C4-2B (cell line): ENCODE results near the gene CEP97.

Experiments used
- CTCF ChIP-seq: fragments of 450-650 bp; conservative IDR thresholded peaks from 2 replicates; pipeline ENCODE4 v1.5.1; 2017; ENCODE audit warnings: mild to moderate bottlenecking
- ZFX ChIP-seq: fragments of 450-650 bp; IDR thresholded peaks from 2 replicates; pipeline ENCODE4 v1.6.1; 2017

DNA sequence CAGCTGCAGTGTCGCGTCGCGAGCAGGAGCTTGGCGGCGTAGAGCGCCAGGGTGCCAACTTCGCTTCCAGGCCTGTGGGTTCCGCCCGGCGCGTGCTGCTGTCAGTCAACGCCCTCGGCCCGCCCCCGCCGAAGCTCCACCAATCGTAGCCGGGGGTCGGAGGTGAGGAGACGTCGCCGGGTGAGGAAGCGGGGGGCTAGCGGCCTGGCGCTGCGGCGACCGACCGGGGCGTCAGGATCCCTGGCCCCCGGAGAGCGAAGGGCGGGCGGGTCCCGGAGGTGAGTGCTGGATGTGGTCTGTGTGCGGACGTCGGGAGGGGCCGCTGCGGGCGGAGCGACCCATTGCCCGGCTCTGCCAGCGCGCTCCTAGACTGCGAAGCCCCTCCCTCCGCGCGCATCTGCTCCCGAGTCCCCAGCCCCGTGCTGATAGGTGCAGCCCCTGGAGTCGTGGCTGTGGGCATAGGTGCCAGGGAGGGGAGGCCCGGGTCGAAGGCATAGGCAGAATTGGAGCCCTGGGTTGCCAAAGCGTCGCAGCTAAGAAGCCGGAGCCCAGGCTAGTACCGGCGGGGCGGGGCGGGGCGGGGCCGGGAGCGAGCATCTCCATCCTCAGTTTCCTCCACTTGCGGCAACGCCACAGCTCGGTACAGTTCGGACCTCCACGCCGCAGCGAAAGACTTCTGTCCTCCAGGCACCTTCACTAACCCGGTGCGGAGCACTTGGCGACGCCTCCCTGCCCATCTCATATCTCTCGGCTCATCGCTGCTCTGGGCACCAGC, 54.8 kb downstream of the CEP97 start, which contains the start of gene NXPE3:
- TF ChIP-seq CTCF (no peak), ZFX (no peak)
